CD4-positive, CD25-positive, alpha-beta regulatory T cell (primary cell): ENCODE results near the gene KDM6A. TPM values are rescaled to one million over a fixed set of nuclear protein-coding genes. Genes with fewer than 3 reads are reported as not detected.
"Not testable (repeated sequence)": the region's sequence is repeated elsewhere in the genome, so short reads cannot be mapped to it uniquely, and the experiment has no call there.

Source experiments
- ATAC-seq, 2 donors: fragments of 150-1000 bp; cut with Tn5 transposase; one replicate each; pipeline ENCODE4 v1.10.0; 2021; ENCODE audit warnings: low read depth in 2 of 2, moderate number of reproducible peaks in 2 of 2, moderate library complexity in 1 of 2
- DNase-seq, 3 donors: peaks; one replicate each; pipeline versions ENCODE4 v3.0.0 to v3.0.0-alpha.2; 2012 to 2022; ENCODE audit warnings: mixed read lengths in 1 of 3
- H3K27ac ChIP-seq: one replicate; pipeline ENCODE4 v1.7.0; 2013; ENCODE audit warnings: mild to moderate bottlenecking, low read length; ENCODE audit not compliant: insufficient read depth, poor library complexity, severe bottlenecking
- H3K27me3 ChIP-seq: one replicate; pipeline ENCODE4 v1.7.0; 2013; ENCODE audit warnings: low read length; ENCODE audit not compliant: control insufficient read depth, insufficient read depth
- H3K36me3 ChIP-seq: one replicate; pipeline ENCODE4 v1.7.0; 2013; ENCODE audit warnings: mild to moderate bottlenecking, low read length, moderate library complexity; ENCODE audit not compliant: control insufficient read depth, insufficient read depth
- H3K4me1 ChIP-seq: 2 replicates; pipeline ENCODE4 v1.7.0; 2013; ENCODE audit warnings: mild to moderate bottlenecking, low read length; ENCODE audit not compliant: insufficient read depth, control insufficient read depth, poor library complexity, severe bottlenecking
- H3K4me3 ChIP-seq: one replicate; pipeline ENCODE4 v1.7.0; 2013; ENCODE audit warnings: low read depth, mild to moderate bottlenecking, low read length, moderate library complexity
- H3K9me3 ChIP-seq, 2 experiments: 1 replicate in 1 of 2; 2 replicates in 1 of 2; pipeline ENCODE4 v1.7.0; 2013; ENCODE audit warnings: low read length in 2 of 2, mild to moderate bottlenecking in 1 of 2, moderate library complexity in 1 of 2; ENCODE audit not compliant: control insufficient read depth in 2 of 2
- H3K27ac Mint-ChIP-seq, 3 donors: one replicate each; pipeline ENCODE4 v1.8.0; 2020 to 2022; ENCODE audit warnings: mild to moderate bottlenecking in 3 of 3, mixed read lengths in 3 of 3, moderate library complexity in 2 of 3
- H3K27me3 Mint-ChIP-seq: one replicate; pipeline ENCODE4 v1.8.0; 2022; ENCODE audit warnings: mild to moderate bottlenecking, mixed read lengths
- H3K36me3 Mint-ChIP-seq: one replicate; pipeline ENCODE4 v1.8.0; 2020; ENCODE audit warnings: mixed read lengths
- H3K4me1 Mint-ChIP-seq, 4 donors: one replicate each; pipeline ENCODE4 v1.8.0; 2020 to 2022; ENCODE audit warnings: mixed read lengths in 4 of 4, mild to moderate bottlenecking in 1 of 4
- H3K4me3 Mint-ChIP-seq, 4 donors: one replicate each; pipeline ENCODE4 v1.8.0; 2020 to 2022; ENCODE audit warnings: mild to moderate bottlenecking in 4 of 4, mixed read lengths in 4 of 4, moderate library complexity in 3 of 4
- H3K9me3 Mint-ChIP-seq, 7 donors: one replicate each; pipeline ENCODE4 v1.8.0; 2020 to 2022; ENCODE audit warnings: mixed read lengths in 7 of 7, mild to moderate bottlenecking in 3 of 7, moderate library complexity in 2 of 7
- polyA plus RNA-seq, 4 donors: library from polyadenylated mRNA; unstranded; fragments of 300-500 nt; fragmentation: Illumina TruSeq; gene quantifications; one replicate each; pipeline ENCODE4 v1.2.3, GENCODE V29; 2021
- total RNA-seq: library from RNA; stranded (reverse); gene quantifications from one replicate; pipeline ENCODE4 v1.2.3, GENCODE V29; 2022

Gene KDM6A
- total and polyA plus RNA-seq, 5 donors from 2014 or later = 9.2 to 116 (median 20.5) TPM

GRCh38 chrX:44890687-44891086 lies 17.7 kb downstream of the KDM6A start:
- not testable (repeated sequence) for H3K27me3 ChIP-seq, H3K27me3 Mint-ChIP-seq, H3K36me3 ChIP-seq, H3K9me3 Mint-ChIP-seq, H3K27ac Mint-ChIP-seq, H3K27ac ChIP-seq, DNase-seq, ATAC-seq, H3K9me3 ChIP-seq, H3K4me3 ChIP-seq
- peaks cover 15% of the 10 kb centered on the region for H3K36me3 Mint-ChIP-seq
- peak overlapping the region in 2 of 4 donors; percentile 30 to 63 for H3K4me3 Mint-ChIP-seq
- H3K4me1 Mint-ChIP-seq = peaks cover 17 to 80% (median 45%) of the 10 kb centered on the region in 4 donors
- H3K4me1 ChIP-seq = peaks cover 25% of the 10 kb centered on the region

- peak overlapping the region in 2 of 4 donors; percentile 21 to 56 for H3K4me3 Mint-ChIP-seq
- DNase-seq (no peak), ATAC-seq (no peak)
- no peak overlapping the region for H3K27ac Mint-ChIP-seq
- H3K9me3 Mint-ChIP-seq = peaks cover 0 to 9% (median 3%) of the 10 kb centered on the region in 7 donors
- Histone ChIP-seq H3K27me3 (no peaks in the 10 kb centered on the region), H3K36me3 (no peaks in the 10 kb centered on the region), H3K27ac (no peak overlapping the region), H3K9me3 (peaks cover 5% of the 10 kb centered on the region in 2 experiments), H3K4me1 (peaks cover 25% of the 10 kb centered on the region), H3K4me3 (no peak overlapping the region)
- peaks cover 17 to 71% (median 43%) of the 10 kb centered on the region in 4 donors for H3K4me1 Mint-ChIP-seq
- peaks cover 19% of the 10 kb centered on the region for H3K36me3 Mint-ChIP-seq
- no peaks in the 10 kb centered on the region for H3K27me3 Mint-ChIP-seq
Measured at GRCh38 chrX:44891642-44892041, 18.7 kb downstream of the KDM6A start.

- Mint-ChIP-seq H3K4me1 (peaks cover 8 to 68% (median 36%) of the 10 kb centered on the region in 4 donors), H3K4me3 (peak overlapping the region in 1 of 4 donors; percentile 16), H3K27ac (peak overlapping the region in 1 of 3 donors; percentile 5), H3K9me3 (peaks cover 0 to 16% (median 3%) of the 10 kb centered on the region in 7 donors), H3K36me3 (peaks cover 16% of the 10 kb centered on the region), H3K27me3 (no peaks in the 10 kb centered on the region)
- Histone ChIP-seq H3K36me3 (no peaks in the 10 kb centered on the region), H3K4me3 (no peak overlapping the region), H3K9me3 (peaks cover 7 to 10% of the 10 kb centered on the region in 2 experiments), H3K27ac (no peak overlapping the region), H3K4me1 (peaks cover 31% of the 10 kb centered on the region), H3K27me3 (no peaks in the 10 kb centered on the region)
- no peak for ATAC-seq
- no peak for DNase-seq
Measured at GRCh38 chrX:44896876-44897186, 23.8 kb downstream of the KDM6A start.

GRCh38 chrX:44897539-44897938 lies 24.6 kb downstream of the KDM6A start:
- H3K27ac Mint-ChIP-seq = peak overlapping the region in 2 of 3 donors; percentile 37 to 80
- peaks cover 0 to 16% (median 3%) of the 10 kb centered on the region in 7 donors for H3K9me3 Mint-ChIP-seq
- Histone ChIP-seq H3K9me3 (peaks cover 7 to 13% of the 10 kb centered on the region in 2 experiments), H3K36me3 (no peaks in the 10 kb centered on the region), H3K4me3 (no peak overlapping the region), H3K27me3 (no peaks in the 10 kb centered on the region), H3K27ac (no peak overlapping the region), H3K4me1 (peaks cover 31% of the 10 kb centered on the region)
- no peak for ATAC-seq
- DNase-seq = no peak
- peak overlapping the region in 2 of 4 donors; percentile 34 to 52 for H3K4me3 Mint-ChIP-seq
- H3K4me1 Mint-ChIP-seq = peaks cover 8 to 65% (median 35%) of the 10 kb centered on the region in 4 donors
- no peaks in the 10 kb centered on the region for H3K27me3 Mint-ChIP-seq
- H3K36me3 Mint-ChIP-seq = peaks cover 16% of the 10 kb centered on the region

GRCh38 chrX:44898411-44899221 lies 25.6 kb downstream of the KDM6A start:
- no peaks in the 10 kb centered on the region for H3K27me3 Mint-ChIP-seq
- peak; percentile 28 to 31 for ATAC-seq
- H3K27ac Mint-ChIP-seq = peak overlapping the region; percentile 59 to 80 (median 76)

GRCh38 chrX:44899946-44900345 lies 27.0 kb downstream of the KDM6A start:
- peak overlapping the region in 1 of 3 donors; percentile 89 for H3K27ac Mint-ChIP-seq
- ATAC-seq (no peak), DNase-seq (peak in 1 of 3 donors; percentile 34)
- Histone ChIP-seq H3K9me3 (peaks cover 13 to 22% of the 10 kb centered on the region in 2 experiments), H3K27ac (no peak overlapping the region), H3K27me3 (no peaks in the 10 kb centered on the region), H3K4me1 (peaks cover 39% of the 10 kb centered on the region), H3K36me3 (no peaks in the 10 kb centered on the region), H3K4me3 (peak overlapping the region; percentile 57)
- H3K4me3 Mint-ChIP-seq = peak overlapping the region; percentile 34 to 82 (median 70)
- H3K4me1 Mint-ChIP-seq = peaks cover 15 to 66% (median 44%) of the 10 kb centered on the region in 4 donors
- peaks cover 0 to 22% (median 7%) of the 10 kb centered on the region in 7 donors for H3K9me3 Mint-ChIP-seq
- H3K27me3 Mint-ChIP-seq = no peaks in the 10 kb centered on the region
- H3K36me3 Mint-ChIP-seq = peaks cover 19% of the 10 kb centered on the region

More at GRCh38 chrX:44898411-44899221, 25.6 kb downstream of the KDM6A start:
- H3K36me3 ChIP-seq = no peaks in the 10 kb centered on the region
- Mint-ChIP-seq H3K4me1 (peaks cover 13 to 60% (median 40%) of the 10 kb centered on the region in 4 donors), H3K36me3 (peaks cover 22% of the 10 kb centered on the region), H3K9me3 (peaks cover 0 to 22% (median 7%) of the 10 kb centered on the region in 7 donors), H3K4me3 (peak overlapping the region; percentile 34 to 77 (median 70))
- no peaks in the 10 kb centered on the region for H3K27me3 ChIP-seq
- peak overlapping the region; percentile 19 for H3K4me3 ChIP-seq
- peaks cover 31% of the 10 kb centered on the region for H3K4me1 ChIP-seq
- peak in 1 of 3 donors; percentile 42 for DNase-seq
- H3K27ac ChIP-seq = no peak overlapping the region
- peaks cover 13 to 22% of the 10 kb centered on the region in 2 experiments for H3K9me3 ChIP-seq

GRCh38 chrX:44903107-44903506 lies 30.1 kb downstream of the KDM6A start:
- peaks cover 6 to 12% of the 10 kb centered on the region in 2 experiments for H3K9me3 ChIP-seq
- H3K9me3 Mint-ChIP-seq = peaks cover 0 to 13% (median 6%) of the 10 kb centered on the region in 7 donors
- no peak for ATAC-seq
- H3K36me3 Mint-ChIP-seq = peaks cover 12% of the 10 kb centered on the region
- H3K4me1 Mint-ChIP-seq = peaks cover 29 to 81% (median 61%) of the 10 kb centered on the region in 4 donors
- H3K27me3 Mint-ChIP-seq = no peaks in the 10 kb centered on the region
- H3K4me1 ChIP-seq = peaks cover 35% of the 10 kb centered on the region
- H3K27me3 ChIP-seq = no peaks in the 10 kb centered on the region
- peak in 1 of 3 donors; percentile 58 for DNase-seq
- H3K4me3 ChIP-seq = no peak overlapping the region
- no peaks in the 10 kb centered on the region for H3K36me3 ChIP-seq
- no peak overlapping the region for H3K27ac ChIP-seq
- H3K27ac Mint-ChIP-seq = peak overlapping the region in 1 of 3 donors; percentile 32
- peak overlapping the region in 2 of 4 donors; percentile 23 to 33 for H3K4me3 Mint-ChIP-seq
